HEK293T (cell line): Measurements from ENCODE around the gene HMGN3.

ENCODE experiments used
- CTCF ChIA-PET: fragments of 350-600 bp; formaldehyde crosslinking; extraction: SDS; loops from one replicate; lab custom pipeline; 2021; ENCODE audit warnings: antibody characterized with exemption, inconsistent platforms; lab: Yijun Ruan, JAX
- POLR2A ChIA-PET: fragments of 350-600 bp; formaldehyde crosslinking; extraction: SDS; loops from one replicate; lab custom pipeline; 2020; ENCODE audit warnings: antibody characterized with exemption, inconsistent platforms; lab: Yijun Ruan, JAX
- DNase-seq: peaks from one replicate; pipeline ENCODE4 v3.0.0; 2012; ENCODE audit warnings: mixed read lengths; ENCODE audit errors: extremely low spot score
- ARNT ChIP-seq: fragments of 450-650 bp; IDR thresholded peaks from 2 replicates; pipeline ENCODE4 v1.6.1; 2017; ENCODE audit warnings: mild to moderate bottlenecking
- BHLHE40 ChIP-seq: fragments of 450-650 bp; IDR thresholded peaks from 2 replicates; pipeline ENCODE4 v1.6.1; 2016; ENCODE audit warnings: mild to moderate bottlenecking, moderate library complexity, borderline replicate concordance
- CTBP1 ChIP-seq: fragments of 450-650 bp; IDR thresholded peaks from 2 replicates; pipeline ENCODE4 v1.6.1; 2016; ENCODE audit warnings: borderline replicate concordance
- ELF4 ChIP-seq: fragments of 450-650 bp; IDR thresholded peaks from 2 replicates; pipeline ENCODE4 v1.6.1; 2017; ENCODE audit warnings: antibody characterized with exemption
- FOXA1 ChIP-seq: fragments of 450-650 bp; IDR thresholded peaks from 2 replicates; pipeline ENCODE4 v1.6.1; 2016; ENCODE audit warnings: mild to moderate bottlenecking
- FOXK2 ChIP-seq: fragments of 450-650 bp; IDR thresholded peaks from 2 replicates; pipeline ENCODE4 v1.6.1; 2016; ENCODE audit warnings: mild to moderate bottlenecking
- FOXM1 ChIP-seq: fragments of 450-650 bp; IDR thresholded peaks from 2 replicates; pipeline ENCODE4 v1.6.1; 2017; ENCODE audit warnings: mild to moderate bottlenecking, borderline replicate concordance
- HDGF ChIP-seq: fragments of 450-650 bp; IDR thresholded peaks from 2 replicates; pipeline ENCODE4 v1.6.1; 2017; ENCODE audit warnings: antibody characterized with exemption, borderline replicate concordance
- L3MBTL2 ChIP-seq: fragments of 450-650 bp; conservative IDR thresholded peaks from 2 replicates; pipeline ENCODE4 v1.6.1; 2016; ENCODE audit warnings: mild to moderate bottlenecking
- LEF1 ChIP-seq: fragments of 450-650 bp; IDR thresholded peaks from 2 replicates; pipeline ENCODE4 v1.6.1; 2017; ENCODE audit warnings: mild to moderate bottlenecking, borderline replicate concordance
- NFRKB ChIP-seq: fragments of 450-650 bp; IDR thresholded peaks from 2 replicates; pipeline ENCODE4 v1.6.1; 2016; ENCODE audit warnings: mild to moderate bottlenecking, moderate library complexity
- SP1 ChIP-seq: fragments of 450-650 bp; IDR thresholded peaks from 2 replicates; pipeline ENCODE4 v1.6.1; 2017
- SUZ12 ChIP-seq: fragments of 450-650 bp; IDR thresholded peaks from 2 replicates; pipeline ENCODE4 v1.6.1; 2016; ENCODE audit warnings: mild to moderate bottlenecking
- TARDBP ChIP-seq: fragments of 450-650 bp; IDR thresholded peaks from 2 replicates; pipeline ENCODE4 v1.6.1; 2016
- ZNF384 ChIP-seq: fragments of 450-650 bp; IDR thresholded peaks from 2 replicates; pipeline ENCODE4 v1.6.1; 2016
- TF ChIP-seq, protein P1 (sequence below): fragments of 450-650 bp; IDR thresholded peaks from 2 replicates; pipeline ENCODE4 v1.6.1; 2016

The HMGN3 gene

GRCh38 chr6:79227445-79227844 is 7.0 kb downstream of the HMGN3 start:
- ChIA-PET POLR2A (no interaction called here), CTCF (no interaction called here)
- TF ChIP-seq SUZ12 = no peak
- TF ChIP-seq, protein P1, sequence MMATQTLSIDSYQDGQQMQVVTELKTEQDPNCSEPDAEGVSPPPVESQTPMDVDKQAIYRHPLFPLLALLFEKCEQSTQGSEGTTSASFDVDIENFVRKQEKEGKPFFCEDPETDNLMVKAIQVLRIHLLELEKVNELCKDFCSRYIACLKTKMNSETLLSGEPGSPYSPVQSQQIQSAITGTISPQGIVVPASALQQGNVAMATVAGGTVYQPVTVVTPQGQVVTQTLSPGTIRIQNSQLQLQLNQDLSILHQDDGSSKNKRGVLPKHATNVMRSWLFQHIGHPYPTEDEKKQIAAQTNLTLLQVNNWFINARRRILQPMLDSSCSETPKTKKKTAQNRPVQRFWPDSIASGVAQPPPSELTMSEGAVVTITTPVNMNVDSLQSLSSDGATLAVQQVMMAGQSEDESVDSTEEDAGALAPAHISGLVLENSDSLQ = no peak
- no peak for TF ChIP-seq FOXA1
- TF ChIP-seq ELF4 = no peak
- TF ChIP-seq TARDBP = no peak
- no peak for TF ChIP-seq CTBP1
- no peak for TF ChIP-seq L3MBTL2
- TF ChIP-seq NFRKB = no peak
- no peak for TF ChIP-seq LEF1
- DNase-seq = no peak

GRCh38 chr6:79226660-79227059 is 7.8 kb downstream of the HMGN3 start:
- ChIA-PET CTCF (no interaction called here), POLR2A (interaction anchor here (1.2 kb wide), 1 partner anchor 150 kb away, joined by 3 read pairs; no protein-coding TSS in a partner anchor)
- no peak for TF ChIP-seq LEF1
- DNase-seq = no peak

DNA sequence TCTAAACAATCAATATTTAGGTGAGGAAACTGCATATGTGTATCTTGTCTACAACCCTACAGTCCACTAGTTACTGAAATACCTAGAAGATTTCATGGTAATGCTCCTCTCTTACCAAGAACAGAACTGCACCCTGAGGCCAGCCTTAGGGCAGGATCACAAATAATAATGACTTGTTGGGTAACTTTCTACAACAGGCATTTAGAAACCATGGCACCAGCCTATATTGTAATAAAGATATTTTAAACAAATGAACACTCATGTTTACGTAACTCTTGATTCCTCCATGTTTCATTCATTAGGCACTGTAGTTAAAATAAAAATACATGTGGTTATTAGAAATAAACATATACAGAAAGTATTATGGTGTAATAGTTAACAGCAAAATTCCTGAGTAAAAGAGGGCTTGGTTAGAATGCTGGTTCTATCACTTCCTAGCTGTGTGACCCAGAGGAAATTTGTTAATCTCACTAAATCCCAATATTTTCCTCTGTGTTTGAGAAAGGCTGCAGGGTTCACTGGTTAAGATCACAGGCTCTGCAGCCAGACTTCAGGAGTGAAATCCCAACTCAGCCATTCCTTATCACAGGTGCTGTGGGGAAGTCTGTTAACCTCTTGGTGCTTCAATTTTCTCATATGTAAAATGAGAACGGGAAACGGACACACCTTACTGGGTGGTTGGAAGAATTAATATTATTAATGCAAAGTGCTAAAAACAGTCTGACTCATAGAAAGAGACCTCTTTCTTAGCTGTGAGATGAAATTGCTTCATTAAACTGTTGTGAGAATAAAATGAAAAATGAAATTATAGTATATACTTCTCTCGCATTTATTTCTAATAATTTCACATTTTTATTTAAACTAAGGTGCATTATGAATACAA is 8.5 kb downstream of the HMGN3 start:
- DNase-seq = no peak
- CTCF ChIA-PET = no interaction called here
- no peak for TF ChIP-seq L3MBTL2
- no peak for TF ChIP-seq TARDBP
- TF ChIP-seq SUZ12 = no peak
- no peak for TF ChIP-seq ZNF384
- TF ChIP-seq HDGF = no peak
- TF ChIP-seq FOXA1 = no peak
- TF ChIP-seq FOXM1 = no peak
- no peak for TF ChIP-seq CTBP1
- no peak for TF ChIP-seq NFRKB
- TF ChIP-seq FOXK2 = no peak
- TF ChIP-seq SP1 = no peak
- TF ChIP-seq ELF4 = no peak
- no peak for TF ChIP-seq LEF1
- TF ChIP-seq BHLHE40 = no peak
- POLR2A ChIA-PET = interaction anchor here (1.2 kb wide), 1 partner anchor 149 kb away, joined by 3 read pairs; no protein-coding TSS in a partner anchor

DNA sequence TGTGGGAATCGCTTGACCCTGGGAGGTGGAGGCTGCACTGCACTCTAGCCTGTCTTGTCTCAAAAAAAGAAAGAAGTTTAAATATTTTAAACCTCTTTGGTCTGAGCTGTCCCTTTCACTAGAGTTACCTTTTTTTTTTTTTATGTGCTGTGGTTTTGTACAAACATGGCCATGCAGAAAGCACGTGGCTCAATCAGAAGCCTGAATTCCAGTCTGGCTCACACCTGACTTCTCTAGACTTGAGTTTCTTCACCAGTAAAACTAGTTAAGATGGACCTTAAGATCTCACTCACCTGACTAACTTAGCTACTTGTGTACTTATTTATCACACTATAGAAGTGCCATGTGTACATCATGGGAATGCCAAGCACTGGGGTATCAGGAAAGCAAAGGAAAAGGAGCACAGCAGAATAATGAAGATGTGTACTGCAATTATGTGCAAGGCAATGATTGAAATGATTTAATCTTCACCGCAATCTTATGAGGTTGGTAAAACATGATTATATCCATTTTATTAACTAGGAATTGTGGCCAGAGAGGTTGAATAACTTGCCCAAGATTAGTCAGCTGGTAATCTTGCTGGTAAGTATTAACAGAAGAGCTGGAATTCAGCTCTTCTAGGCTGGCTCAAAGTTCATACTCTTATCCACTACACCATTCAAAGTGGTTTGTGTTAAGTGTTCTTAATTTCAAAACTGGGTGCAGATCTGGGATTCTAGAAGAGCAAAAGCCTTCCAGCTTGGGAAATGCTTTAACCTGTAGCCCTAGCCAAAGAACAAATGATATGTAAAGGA is 10.7 kb downstream of the HMGN3 start:
- ChIA-PET CTCF (no interaction called here), POLR2A (no interaction called here)
- no peak for TF ChIP-seq LEF1
- TF ChIP-seq SP1 = no peak
- no peak for TF ChIP-seq ELF4
- TF ChIP-seq SUZ12 = no peak
- no peak for TF ChIP-seq NFRKB
- no peak for TF ChIP-seq ZNF384
- no peak for TF ChIP-seq ARNT
- TF ChIP-seq CTBP1 = no peak
- TF ChIP-seq HDGF = no peak
- TF ChIP-seq BHLHE40 = no peak
- no peak for TF ChIP-seq L3MBTL2
- TF ChIP-seq FOXK2 = no peak
- TF ChIP-seq TARDBP = no peak
- TF ChIP-seq FOXM1 = no peak
- TF ChIP-seq, protein P1 = no peak
- TF ChIP-seq FOXA1 = no peak
- no peak for DNase-seq

DNA sequence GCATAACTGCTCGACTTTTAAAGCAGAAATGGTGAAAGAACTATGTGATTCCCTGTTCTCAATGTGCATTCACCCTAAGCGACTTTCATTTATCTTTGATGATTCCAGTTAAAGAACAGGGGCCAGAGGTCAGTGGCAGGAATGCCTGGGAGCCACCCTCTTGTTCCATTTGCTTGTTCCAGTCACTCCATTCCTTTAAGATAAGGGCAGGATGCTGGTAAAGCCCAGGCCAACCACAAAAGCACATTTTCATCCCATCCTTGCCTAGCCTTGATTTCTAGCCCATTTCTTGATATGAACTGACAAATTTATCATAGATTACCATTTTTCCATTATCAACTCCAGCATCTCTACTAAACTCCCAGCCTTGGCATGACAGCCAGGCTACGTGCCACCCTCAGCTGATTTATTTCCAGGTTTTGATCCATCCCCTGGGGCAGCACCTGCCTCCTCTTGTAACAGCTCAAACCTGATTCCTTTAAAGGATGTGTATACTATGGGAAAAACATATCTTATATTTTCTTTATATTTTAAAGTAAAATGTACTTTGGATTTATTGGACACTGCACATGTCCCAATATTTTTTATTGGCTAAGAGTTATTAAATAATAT is 19.2 kb downstream of the HMGN3 start:
- ChIA-PET POLR2A (no interaction called here), CTCF (no interaction called here)
- no peak for TF ChIP-seq TARDBP
- TF ChIP-seq LEF1 = no peak
- no peak for TF ChIP-seq NFRKB
- no peak for TF ChIP-seq FOXA1
- TF ChIP-seq ARNT = no peak
- no peak for TF ChIP-seq ELF4
- no peak for TF ChIP-seq SP1
- TF ChIP-seq ZNF384 = no peak
- TF ChIP-seq, protein P1 = no peak
- TF ChIP-seq FOXM1 = no peak
- TF ChIP-seq FOXK2 = no peak
- TF ChIP-seq SUZ12 = no peak
- no peak for TF ChIP-seq HDGF
- TF ChIP-seq L3MBTL2 = no peak
- no peak for TF ChIP-seq BHLHE40
- TF ChIP-seq CTBP1 = no peak
- no peak for DNase-seq
